NCI-H446 treated with DMSO at 0.1 percent for 48 hours (cell line): ENCODE results near the gene TIMM17B.
"Not testable (repeated sequence)": the region's sequence is repeated elsewhere in the genome, so short reads cannot be mapped to it uniquely, and the experiment has no call there.

ENCODE experiments used
- DNase-seq: peaks from one replicate; lab custom pipeline; 2025; lab: John Stamatoyannopoulos, UW

The TIMM17B gene

GRCh38 chrX:48893556-48894348 is 3.8 kb downstream of the TIMM17B start:
- no peak for DNase-seq

GRCh38 chrX:48892896-48893295 is 4.7 kb downstream of the TIMM17B start:
- no peak for DNase-seq

GRCh38 chrX:48891402-48892288 is 5.9 kb downstream of the TIMM17B start:
- peak; percentile 53 for DNase-seq

GRCh38 chrX:48890934-48891401 is 6.6 kb downstream of the TIMM17B start:
- DNase-seq, result no peak

- no peak for DNase-seq
These were observed 7.2 kb downstream of the TIMM17B start for GRCh38 chrX:48890296-48890925.

- DNase-seq, result not testable (repeated sequence)
These were observed 11.0 kb downstream of the TIMM17B start for GRCh38 chrX:48886586-48886985.

- DNase-seq, result no peak
These were observed 13.8 kb downstream of the TIMM17B start for GRCh38 chrX:48883729-48884128.

GRCh38 chrX:48876944-48877343 is 20.6 kb downstream of the TIMM17B start:
- not testable (repeated sequence) for DNase-seq

- DNase-seq, result not testable (repeated sequence)
These were observed 25.6 kb downstream of the TIMM17B start for GRCh38 chrX:48872017-48872416.

GRCh38 chrX:48864210-48864609 is 33.4 kb downstream of the TIMM17B start:
- DNase-seq, result no peak

- DNase-seq, result no peak
These were observed 42.7 kb downstream of the TIMM17B start for GRCh38 chrX:48854898-48855297.

- not testable (repeated sequence) for DNase-seq
These were observed 43.3 kb downstream of the TIMM17B start for GRCh38 chrX:48854121-48854804.

GRCh38 chrX:48853494-48853893 is 44.1 kb downstream of the TIMM17B start:
- not testable (repeated sequence) for DNase-seq

- DNase-seq, result no peak
These were observed 44.7 kb downstream of the TIMM17B start for GRCh38 chrX:48852857-48853256.

- DNase-seq, result no peak
These were observed 48.7 kb downstream of the TIMM17B start for GRCh38 chrX:48848847-48849246.
